ENCODE data around the gene FAM83F.

The FAM83F gene

DNA sequence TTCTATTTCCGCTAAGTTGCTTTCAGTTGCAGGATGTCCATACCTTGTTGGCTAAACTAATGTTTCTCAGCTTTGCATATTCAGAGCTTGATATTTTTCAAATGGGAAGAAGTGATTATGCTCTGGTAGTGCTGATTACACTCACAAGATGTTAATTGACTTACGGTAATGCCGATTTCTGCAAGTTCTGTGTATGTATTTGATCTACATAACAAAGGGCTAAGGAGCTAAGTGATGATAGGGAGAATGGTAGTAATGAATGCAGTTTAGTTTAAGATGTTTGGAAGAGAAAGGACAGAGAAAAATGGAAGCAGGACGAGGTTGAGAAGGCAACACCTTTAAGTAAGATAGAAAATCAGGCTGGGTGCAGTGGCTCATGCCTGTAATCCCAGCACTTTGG, 61.4 kb downstream of the FAM83F start:
- in situ Hi-C loops (cut with MboI; ENCODE audit: low sequenced_read_pairs), result no loop called here

DNA sequence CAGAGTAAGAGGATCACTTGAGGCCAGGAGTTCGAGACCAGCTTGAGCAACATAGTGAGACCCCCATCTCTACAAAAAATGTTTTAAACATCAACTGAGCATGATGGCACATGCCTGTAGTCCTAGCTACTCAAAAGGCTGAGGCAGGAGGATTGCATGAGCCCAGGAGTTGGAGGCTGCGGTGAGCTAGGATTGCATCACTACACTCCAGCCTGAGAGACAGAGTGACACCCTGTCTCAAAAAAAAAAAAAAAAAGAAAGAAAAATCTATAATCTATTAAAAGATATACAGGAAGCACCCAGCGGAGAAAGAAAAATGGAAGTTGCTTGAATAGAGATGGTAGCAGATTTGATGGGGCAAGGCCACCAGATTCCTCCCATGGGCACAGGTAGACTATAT, 61.8 kb downstream of the FAM83F start:
- in situ Hi-C loops (cut with MboI; ENCODE audit: low sequenced_read_pairs), result no loop called here

DNA sequence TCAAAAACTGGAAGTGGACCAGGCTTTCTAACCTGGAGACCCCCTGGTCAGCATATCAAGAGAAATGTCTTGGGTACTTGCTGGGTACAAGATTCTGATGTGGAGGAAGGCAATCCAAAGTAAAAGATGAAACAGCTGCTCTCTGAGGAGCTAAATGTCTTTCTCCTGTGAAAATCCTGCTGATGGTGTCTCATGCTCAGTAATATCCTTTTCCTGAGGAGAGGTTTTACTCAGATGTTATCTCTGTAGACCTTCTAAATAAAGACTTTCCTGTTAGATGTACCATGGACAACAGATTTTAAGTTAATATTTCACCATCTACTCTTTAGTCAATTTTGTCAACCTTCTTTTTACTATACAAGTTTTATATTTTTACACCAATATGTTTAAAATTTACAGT, 62.9 kb downstream of the FAM83F start:
- in situ Hi-C loops (cut with MboI; ENCODE audit: low sequenced_read_pairs), result no loop called here

DNA sequence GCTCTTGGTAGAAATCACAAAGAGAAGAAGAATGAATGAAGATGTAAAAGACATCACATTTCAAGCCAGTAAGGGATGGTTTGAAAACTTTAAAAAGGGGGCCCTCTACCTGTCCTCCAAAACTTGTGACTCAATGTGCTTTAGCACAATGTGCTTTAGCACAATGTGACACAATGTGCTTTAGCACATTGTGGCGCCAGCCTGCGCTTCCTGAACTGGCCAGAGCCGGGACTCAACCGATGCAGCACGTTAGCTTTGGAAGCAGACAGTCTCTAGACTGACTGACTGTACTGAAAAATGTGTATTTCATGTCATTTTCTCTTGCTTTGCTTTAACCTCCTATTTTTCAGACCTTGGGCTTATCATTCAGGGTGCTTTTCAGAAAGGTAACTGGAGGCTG, 63.5 kb downstream of the FAM83F start:
- in situ Hi-C loops (cut with MboI; ENCODE audit: low sequenced_read_pairs), result no loop called here

DNA sequence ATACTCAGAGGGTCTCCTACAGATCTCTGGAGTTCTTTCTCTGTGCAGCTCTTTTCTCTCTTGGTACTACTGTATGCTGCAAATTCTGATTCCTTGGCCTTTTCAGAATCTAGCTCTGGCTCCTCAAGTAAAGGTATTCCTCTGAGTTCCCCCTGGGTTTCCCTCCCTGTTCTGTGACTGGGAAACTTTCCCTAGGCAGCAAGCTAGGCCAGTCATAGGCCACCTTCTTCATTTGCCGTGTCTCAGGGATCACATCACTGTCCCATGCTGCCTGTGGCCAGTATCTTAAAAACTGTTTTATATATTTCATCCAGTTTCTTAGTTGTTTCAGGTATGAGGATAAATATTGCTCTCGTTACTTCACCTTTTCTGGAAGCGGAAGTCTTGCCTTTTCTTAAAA, 71.2 kb downstream of the FAM83F start:
- in situ Hi-C loops (cut with MboI; ENCODE audit: low sequenced_read_pairs), result no loop called here

DNA sequence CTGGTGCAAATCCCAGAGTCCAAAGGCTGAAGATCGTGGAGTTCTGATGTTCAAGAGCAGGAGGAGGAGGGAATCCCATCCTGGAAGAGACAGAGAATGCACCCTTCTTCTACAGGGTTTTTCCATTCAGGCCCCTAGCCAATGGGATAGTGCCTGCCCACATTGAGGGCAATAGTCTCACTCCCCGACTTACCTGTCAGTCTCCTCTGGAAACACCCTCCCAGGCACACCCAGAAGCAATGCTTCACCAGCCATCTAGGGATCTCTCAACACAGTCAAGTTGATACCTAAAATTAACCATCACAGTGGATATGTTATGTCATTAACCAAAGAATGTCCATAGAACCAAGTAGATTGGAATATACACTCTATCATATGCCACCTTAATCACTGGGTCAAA, 72.9 kb downstream of the FAM83F start:
- in situ Hi-C loops (cut with MboI; ENCODE audit: low sequenced_read_pairs), result no loop called here

DNA sequence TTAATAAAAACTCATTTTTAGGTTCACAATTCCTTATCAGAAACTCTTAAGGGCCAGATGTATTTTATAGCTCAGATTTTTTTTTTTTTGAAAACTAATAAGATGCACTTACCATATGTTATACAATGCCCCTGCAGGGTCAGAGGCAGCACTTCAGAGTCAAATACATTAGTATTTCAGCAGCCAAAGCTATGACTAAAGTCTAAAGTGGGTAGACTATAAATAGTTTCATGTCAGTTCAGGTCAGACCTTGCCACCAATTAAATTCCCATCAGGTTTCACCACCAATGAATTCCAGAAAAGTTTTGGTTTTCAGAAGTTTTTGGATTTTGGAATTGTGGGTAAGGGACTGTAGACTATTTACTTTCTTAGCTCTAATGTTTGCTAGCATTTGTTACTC, 75.9 kb downstream of the FAM83F start:
- in situ Hi-C loops (cut with MboI; ENCODE audit: low sequenced_read_pairs), result no loop called here

DNA sequence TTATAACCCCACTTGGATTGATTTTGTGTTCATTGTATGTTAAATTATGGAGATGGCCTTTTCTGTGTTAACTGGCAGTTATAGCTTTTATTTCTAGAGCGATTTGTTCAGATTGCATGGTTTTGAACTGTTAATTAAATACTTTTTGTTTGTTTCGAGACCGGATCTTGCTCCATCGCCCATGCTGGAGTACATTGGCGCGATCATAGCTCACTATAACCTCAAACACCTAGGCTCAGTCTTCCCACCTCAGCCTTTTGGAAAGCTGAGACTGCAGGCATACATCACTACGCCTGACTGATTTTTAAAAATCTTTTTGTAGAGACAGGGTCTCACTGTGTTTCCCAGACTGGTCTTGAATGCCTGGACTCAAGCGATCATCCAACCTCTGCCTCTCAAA, 77.0 kb downstream of the FAM83F start:
- in situ Hi-C loops (cut with MboI; ENCODE audit: low sequenced_read_pairs), result no loop called here

DNA sequence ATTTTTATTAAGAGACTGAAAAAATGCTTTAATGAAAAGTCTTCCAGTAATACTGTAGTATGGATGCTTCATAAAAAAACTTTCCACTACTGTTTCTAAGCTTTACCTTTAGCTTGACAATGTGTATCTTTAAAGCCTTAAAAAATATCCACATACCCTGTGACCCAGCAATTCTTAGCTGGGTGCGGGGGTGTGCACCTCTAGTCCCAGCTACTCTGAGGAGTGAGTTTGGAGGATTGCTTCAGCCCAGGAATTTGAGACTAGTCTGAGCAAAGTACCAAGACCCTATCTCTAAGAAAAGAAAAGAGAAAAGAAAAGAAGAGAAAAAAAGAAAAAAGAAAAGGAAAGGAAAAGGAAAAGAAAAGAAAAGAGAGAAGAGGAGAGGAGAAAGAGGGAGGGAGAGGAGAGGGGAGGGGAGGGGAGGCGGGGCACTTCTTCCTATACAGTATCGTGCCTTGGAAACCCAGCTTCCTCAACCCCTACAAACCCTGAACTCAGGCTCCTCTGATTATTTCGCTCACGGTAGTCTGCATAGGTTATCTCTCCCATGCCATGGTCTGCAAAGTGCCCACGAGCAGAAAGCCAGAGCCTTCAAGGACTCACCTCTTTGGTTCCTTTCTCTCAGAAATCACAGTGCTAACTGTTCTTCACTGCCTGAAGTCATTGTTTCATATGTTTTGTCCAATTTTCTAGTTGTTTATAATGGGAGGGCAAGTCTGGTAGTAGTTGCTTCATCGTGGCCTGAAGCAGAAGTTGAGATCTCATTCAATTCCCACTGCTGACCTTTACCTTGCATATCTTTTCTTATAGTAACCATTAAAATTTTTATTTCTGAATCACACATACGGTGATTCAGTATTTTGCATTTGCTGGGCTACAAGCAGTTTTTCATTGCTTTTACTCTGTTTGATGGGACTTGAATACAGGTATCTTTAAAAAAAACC, 82.2 kb downstream of the FAM83F start:
- in situ Hi-C loops (cut with MboI; ENCODE audit: low sequenced_read_pairs), result no loop called here

DNA sequence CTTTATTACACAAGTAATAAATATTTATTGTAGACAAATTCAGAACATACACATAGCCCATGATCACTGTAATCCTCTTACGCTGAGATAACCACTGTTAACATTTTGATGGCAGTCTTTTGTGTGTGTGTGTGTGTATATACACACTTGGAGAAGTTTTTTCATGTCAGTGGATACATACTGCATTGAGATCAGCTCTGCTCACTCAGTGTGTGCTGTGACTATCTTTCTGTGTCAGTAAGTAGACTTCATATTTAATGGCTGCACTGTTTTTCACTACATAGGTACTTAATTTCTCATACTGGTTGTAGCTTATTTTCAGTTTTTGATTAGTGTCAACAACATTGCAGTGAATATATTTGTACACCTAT, 82.9 kb downstream of the FAM83F start:
- in situ Hi-C loops (cut with MboI; ENCODE audit: low sequenced_read_pairs), result no loop called here

DNA sequence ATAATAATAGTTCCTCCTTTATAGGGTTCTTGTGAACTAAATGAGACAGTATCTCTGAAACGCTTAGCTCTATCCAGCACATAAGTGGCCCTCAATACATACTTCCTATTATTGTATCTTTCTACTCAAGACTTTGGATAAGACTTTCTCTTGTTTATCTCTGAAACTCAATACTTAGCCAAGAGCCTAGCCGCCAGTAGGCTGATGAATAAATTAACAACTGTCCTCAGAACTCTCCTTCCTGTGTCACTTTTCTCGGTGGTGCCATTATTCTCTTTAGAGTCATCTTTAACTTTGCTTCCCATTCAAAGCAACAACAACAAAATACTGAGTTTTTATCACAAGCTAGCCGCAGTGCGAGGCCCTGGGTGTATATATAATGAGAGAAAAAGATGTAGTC, 86.9 kb downstream of the FAM83F start:
- in situ Hi-C loops (cut with MboI; ENCODE audit: low sequenced_read_pairs), result no loop called here

DNA sequence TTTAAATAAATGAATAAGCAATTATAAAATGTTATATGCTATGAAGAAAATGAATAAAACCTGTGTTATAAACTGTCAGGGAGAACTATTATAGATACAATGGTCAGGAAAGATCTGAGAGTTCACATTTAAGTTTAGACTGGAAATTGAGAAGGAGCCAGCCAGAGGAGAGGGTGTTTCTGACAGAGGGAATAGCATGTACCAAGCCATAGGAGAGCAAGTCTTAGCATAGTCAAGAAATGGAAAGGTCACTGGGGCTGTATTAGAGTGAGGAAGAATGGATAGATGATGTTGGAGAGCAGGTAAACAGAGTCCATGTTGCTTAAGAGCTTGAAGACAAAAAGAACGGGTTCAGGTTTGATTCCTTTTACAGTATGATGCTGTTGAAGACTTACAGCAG, 87.4 kb downstream of the FAM83F start:
- in situ Hi-C loops (cut with MboI; ENCODE audit: low sequenced_read_pairs), result no loop called here

DNA sequence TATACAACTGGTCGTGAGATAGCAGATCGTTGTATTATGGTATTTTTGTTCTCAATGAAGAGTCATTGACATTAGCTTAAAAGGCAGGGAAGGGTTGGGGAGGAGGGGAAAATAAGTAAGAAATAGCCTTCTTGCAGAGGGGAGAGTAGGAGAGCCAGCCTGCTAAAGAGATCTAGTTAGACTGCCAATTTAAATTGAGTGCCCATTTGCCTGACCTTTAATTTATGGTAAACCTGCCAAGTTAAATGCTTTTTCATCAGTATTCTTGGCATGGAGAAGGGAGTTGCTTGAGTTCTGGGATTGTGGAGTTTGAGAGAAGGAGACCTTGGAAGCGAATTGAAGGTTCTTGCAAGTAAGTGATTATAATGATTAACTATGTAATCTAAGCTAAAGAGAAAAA, 89.0 kb downstream of the FAM83F start:
- in situ Hi-C loops (cut with MboI; ENCODE audit: low sequenced_read_pairs), result no loop called here

DNA sequence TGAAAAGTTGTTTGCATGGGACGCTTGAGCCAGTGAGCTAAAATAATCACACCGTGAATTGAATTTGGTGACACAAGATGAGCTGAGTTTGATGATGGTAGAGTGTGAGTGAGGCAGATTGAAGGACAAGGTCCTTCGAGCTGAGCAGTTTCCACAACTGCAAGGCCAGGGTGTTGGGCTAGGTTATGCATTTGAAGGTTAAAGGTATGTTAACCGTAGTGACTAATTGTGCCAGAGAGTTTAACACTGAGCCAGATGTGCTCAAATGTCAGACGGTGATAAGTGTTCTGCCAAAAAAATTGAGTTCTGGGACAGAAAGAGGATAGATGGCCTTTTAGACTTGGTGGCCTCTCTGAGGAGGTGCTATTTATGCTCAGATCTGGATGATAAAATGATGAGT, 89.5 kb downstream of the FAM83F start:
- in situ Hi-C loops (cut with MboI; ENCODE audit: low sequenced_read_pairs), result no loop called here

DNA sequence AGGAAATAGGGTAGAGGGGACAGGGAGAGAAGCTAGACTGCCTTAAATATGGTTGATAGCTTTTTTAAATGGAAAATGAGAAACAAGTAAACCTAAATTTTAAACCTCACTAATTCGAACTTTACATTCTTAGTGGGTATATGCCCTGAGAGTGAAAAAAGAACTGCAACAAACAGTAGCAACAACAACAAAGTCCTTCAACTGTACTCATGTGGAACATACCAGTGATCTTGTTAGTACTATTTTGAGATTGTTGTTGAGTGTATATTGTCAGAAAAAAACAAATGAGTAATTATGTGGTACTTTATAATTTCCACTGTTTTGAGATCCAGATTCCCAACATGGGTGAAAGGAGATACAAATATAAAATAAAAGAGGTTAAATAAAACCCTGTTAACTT, 94.1 kb downstream of the FAM83F start:
- in situ Hi-C loops (cut with MboI; ENCODE audit: low sequenced_read_pairs), result no loop called here
